Ishikawa (cell line): ENCODE data around the gene ERVK3-1.

Experiments
- CREB1 ChIP-seq: IDR thresholded peaks from 2 replicates; pipeline ENCODE4 v1.6.1; 2012; ENCODE audit warnings: low read depth
- EP300 ChIP-seq: IDR thresholded peaks from 2 replicates; pipeline ENCODE4 v1.6.1; 2012; ENCODE audit warnings: borderline replicate concordance
- MAX ChIP-seq: IDR thresholded peaks from 2 replicates; pipeline ENCODE4 v1.6.1; 2012
- RAD21 ChIP-seq: IDR thresholded peaks from 2 replicates; pipeline ENCODE4 v1.6.1; 2012; ENCODE audit warnings: low read depth
- REST ChIP-seq: IDR thresholded peaks from 2 replicates; pipeline ENCODE4 v1.6.1; 2012; ENCODE audit warnings: low read depth, mild to moderate bottlenecking
- TCF12 ChIP-seq: IDR thresholded peaks from 2 replicates; pipeline ENCODE4 v1.6.1; 2012; ENCODE audit warnings: low read depth
- USF1 ChIP-seq: IDR thresholded peaks from 2 replicates; pipeline ENCODE4 v1.6.1; 2012
- ZBTB7A ChIP-seq: IDR thresholded peaks from 2 replicates; pipeline ENCODE4 v1.6.1; 2012; ENCODE audit warnings: low read depth

GRCh38 chr19:58318297-58318696 is 13.1 kb downstream of the ERVK3-1 start:
- TF ChIP-seq CREB1 = no peak
- TF ChIP-seq MAX = no peak
- TF ChIP-seq EP300 = no peak
- TF ChIP-seq REST = no peak
- no peak for TF ChIP-seq RAD21
- no peak for TF ChIP-seq USF1
- no peak for TF ChIP-seq ZBTB7A
- TF ChIP-seq TCF12 = no peak
